GM18526 (cell line): Measurements from ENCODE around the gene ACAN.

Source experiments
- POLR2A ChIP-seq: IDR thresholded peaks from 3 replicates; pipeline ENCODE4 v1.6.1; 2011; ENCODE audit not compliant: insufficient read length; ENCODE audit errors: extremely low read depth

ACAN gene

GRCh38 chr15:88876573-88876972 is 73.3 kb downstream of the ACAN start:
- no peak for TF ChIP-seq POLR2A

DNA sequence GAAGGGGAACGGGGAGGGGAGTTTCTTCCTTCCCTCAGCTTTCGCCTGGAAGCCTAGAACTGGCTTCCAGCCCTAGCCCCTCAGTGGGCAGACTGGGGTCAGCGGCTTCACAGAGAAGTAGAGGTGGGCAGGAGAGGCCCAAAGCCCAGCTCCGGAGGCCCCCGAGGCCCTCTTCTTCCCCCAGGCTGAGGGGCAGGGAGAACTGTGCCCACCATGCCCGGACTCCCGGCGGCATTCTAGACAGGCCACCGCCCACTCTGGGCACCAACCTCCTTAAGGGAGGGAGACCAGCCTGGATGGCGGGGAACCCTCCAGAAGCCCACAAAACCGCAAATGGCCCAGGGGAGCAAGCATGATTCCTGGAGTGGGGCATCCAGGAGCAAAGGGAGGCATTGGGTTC is 74.2 kb downstream of the ACAN start:
- no peak for TF ChIP-seq POLR2A

- no peak for TF ChIP-seq POLR2A
Measured at GRCh38 chr15:88877906-88878305, 74.7 kb downstream of the ACAN start.

DNA sequence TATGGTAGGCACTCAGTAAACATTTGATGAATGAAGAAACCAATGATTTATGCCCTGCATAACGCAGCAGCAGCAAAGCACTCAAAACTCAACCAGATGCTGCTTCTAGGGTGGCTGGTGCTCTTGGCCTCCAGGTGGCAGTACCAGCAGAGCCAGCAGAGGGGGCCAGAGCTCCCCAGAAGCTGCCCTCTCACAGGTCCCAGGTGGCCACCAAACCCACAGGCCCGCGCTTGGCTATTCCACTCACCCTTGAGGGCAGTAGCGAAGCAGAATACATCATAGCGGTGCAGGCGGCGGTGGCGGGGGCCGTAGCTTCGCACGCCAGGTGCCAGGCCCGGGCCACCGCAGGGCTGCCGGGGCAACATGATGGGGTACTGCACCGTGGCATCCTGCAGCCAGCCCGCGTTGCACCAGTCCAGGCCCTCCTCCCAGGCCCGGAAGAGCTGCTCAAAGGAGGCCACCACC is 75.5 kb downstream of the ACAN start:
- no peak for TF ChIP-seq POLR2A

- no peak for TF ChIP-seq POLR2A
Measured at GRCh38 chr15:88880944-88881740, 77.9 kb downstream of the ACAN start.

DNA sequence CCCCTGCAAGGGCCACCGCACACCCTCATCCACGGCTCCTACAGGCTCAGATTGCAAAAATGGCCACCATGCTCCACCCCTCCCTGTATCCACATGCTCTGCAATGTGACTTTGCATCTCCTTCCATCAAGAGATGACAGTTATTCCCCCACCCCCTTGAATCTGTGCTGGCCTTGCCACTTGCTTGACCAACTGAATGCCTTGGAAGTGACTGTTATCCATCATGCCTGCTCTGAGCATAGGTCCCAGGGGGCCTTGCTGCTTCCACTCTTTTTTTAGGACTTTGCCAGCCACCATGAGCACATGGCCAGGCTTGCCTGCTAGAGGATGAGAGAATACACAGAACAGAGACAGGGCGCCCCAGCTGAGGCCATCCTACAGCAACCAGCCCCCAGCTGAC is 78.5 kb downstream of the ACAN start:
- TF ChIP-seq POLR2A = no peak

GRCh38 chr15:88882785-88883184 is 79.5 kb downstream of the ACAN start:
- TF ChIP-seq POLR2A = no peak

DNA sequence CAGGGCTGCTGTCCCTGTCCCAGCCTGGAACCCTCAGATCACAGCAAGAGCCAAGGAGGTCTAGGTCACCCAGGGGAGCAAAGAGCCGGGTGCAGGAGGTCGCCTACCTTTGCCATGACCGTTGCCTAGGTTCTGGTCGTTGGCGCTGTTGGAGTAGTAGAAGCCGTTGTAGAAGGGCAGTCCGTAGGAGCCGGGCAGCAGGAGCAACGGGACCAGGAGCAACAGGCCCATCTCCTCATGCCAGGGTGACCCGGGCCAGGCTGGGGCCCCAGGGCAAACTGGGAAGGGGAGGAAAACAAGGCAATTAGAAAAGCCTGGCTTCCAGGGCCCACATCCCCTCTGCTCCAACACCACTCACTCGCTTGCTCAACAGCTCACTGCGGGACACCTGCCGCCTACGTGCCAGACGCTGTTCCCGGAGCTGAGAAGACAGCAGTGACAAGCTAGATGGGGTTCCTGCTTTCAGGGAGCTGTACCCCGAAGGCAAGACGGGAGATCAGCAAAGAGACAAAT is 83.9 kb downstream of the ACAN start:
- TF ChIP-seq POLR2A = no peak

- TF ChIP-seq POLR2A = no peak
Measured at GRCh38 chr15:88888719-88889118, 85.5 kb downstream of the ACAN start.

GRCh38 chr15:88890495-88890894 is 87.3 kb downstream of the ACAN start:
- TF ChIP-seq POLR2A = no peak

GRCh38 chr15:88891540-88892254 is 88.5 kb downstream of the ACAN start:
- no peak for TF ChIP-seq POLR2A

DNA sequence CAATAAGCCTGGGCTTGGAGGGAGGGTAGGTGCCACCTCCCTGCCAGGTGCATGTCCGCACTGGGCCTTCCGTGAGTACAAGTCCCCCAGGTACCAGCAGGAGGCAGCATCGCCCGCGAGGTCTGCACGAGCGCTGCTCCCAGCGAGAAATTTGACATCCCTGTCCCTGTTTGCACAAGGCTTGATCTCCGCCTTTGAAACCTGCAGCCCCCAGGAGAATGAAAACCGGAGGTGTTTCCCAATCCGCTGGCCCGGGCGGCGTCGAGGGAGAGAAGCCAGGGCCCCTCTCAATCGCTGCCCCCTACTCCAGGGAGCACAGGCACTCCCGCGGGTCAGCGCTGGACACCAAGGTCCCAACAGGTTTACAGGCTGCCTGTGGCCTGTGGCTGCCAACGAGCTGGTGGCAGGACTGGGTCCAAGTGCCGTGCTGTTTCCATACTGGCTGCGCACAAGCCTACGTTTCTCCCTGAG is 91.1 kb downstream of the ACAN start:
- no peak for TF ChIP-seq POLR2A

GRCh38 chr15:88894819-88895767 is 91.9 kb downstream of the ACAN start, which contains the start of gene HAPLN3:
HAPLN3 (minus strand) TSS chr15:88895544; CDS start chr15:88887298, 8,246 bp downstream.
- no peak for TF ChIP-seq POLR2A

- TF ChIP-seq POLR2A = no peak
Measured at GRCh38 chr15:88896333-88897033, 93.2 kb downstream of the ACAN start.

- TF ChIP-seq POLR2A = no peak
Measured at GRCh38 chr15:88897142-88897455, 93.9 kb downstream of the ACAN start.
